HG02943 (cell line): ENCODE measurements around the gene TPGS1.

Source experiments
- ATAC-seq: cut with Tn5 transposase; IDR thresholded peaks from one replicate; pipeline ENCODE4 v1.9.1; 2021; ENCODE audit warnings: mild to moderate bottlenecking, low read depth, moderate library complexity; ENCODE audit not compliant: unreplicated experiment

The TPGS1 gene

GRCh38 chr19:495081-495401, 12.3 kb upstream of the TPGS1 start:
- no peak for ATAC-seq

- no peak for ATAC-seq
Observed at GRCh38 chr19:495402-496111, 11.7 kb upstream of the TPGS1 start.

GRCh38 chr19:496112-496665, 11.1 kb upstream of the TPGS1 start, which contains the start of gene MADCAM1:
Gene MADCAM1, plus strand, starts transcription at chr19:496486. Its CDS starts 14 bp downstream, at chr19:496500.
- no peak for ATAC-seq

GRCh38 chr19:496986-497385, 10.3 kb upstream of the TPGS1 start:
- no peak for ATAC-seq

- ATAC-seq, result no peak
Observed at GRCh38 chr19:497491-497868, 9.8 kb upstream of the TPGS1 start.

- ATAC-seq, result no peak
Observed at GRCh38 chr19:497869-498510, 9.3 kb upstream of the TPGS1 start.

GRCh38 chr19:498511-498891, 8.8 kb upstream of the TPGS1 start:
- no peak for ATAC-seq

- no peak for ATAC-seq
Observed at GRCh38 chr19:498977-499623, 8.2 kb upstream of the TPGS1 start.

GRCh38 chr19:501646-502045, 5.7 kb upstream of the TPGS1 start:
- ATAC-seq, result no peak

- no peak for ATAC-seq
Observed at GRCh38 chr19:504616-505015, 2.7 kb upstream of the TPGS1 start.

- peak; percentile 72 for ATAC-seq
Observed at GRCh38 chr19:506404-507285, 652 bp upstream of the TPGS1 start.

GRCh38 chr19:508204-509150, 1.2 kb downstream of the TPGS1 start:
- no peak for ATAC-seq

GRCh38 chr19:510606-511100, 3.4 kb downstream of the TPGS1 start:
- ATAC-seq, result no peak

- ATAC-seq, result no peak
Observed at GRCh38 chr19:511101-511851, 4.0 kb downstream of the TPGS1 start.

- ATAC-seq, result no peak
Observed at GRCh38 chr19:512547-513365, 5.5 kb downstream of the TPGS1 start.

GRCh38 chr19:513368-514165, 6.3 kb downstream of the TPGS1 start:
- no peak for ATAC-seq

GRCh38 chr19:514166-514663, 6.9 kb downstream of the TPGS1 start:
- ATAC-seq, result no peak
